Brain pericyte (primary cell): Measurements from ENCODE around the gene TBX5.
"Not testable (repeated sequence)": the region's sequence is repeated elsewhere in the genome, so short reads cannot be mapped to it uniquely, and the experiment has no call there.

Source experiments
- DNase-seq: peaks from one replicate; pipeline ENCODE4 v3.0.0-alpha.2; 2012; ENCODE audit warnings: low read depth, low spot score

The TBX5 gene

GRCh38 chr12:114384739-114385138 lies 21.2 kb downstream of the TBX5 start:
- DNase-seq, result no peak

- DNase-seq, result no peak
These were observed 24.8 kb downstream of the TBX5 start for GRCh38 chr12:114381177-114381576.

GRCh38 chr12:114371733-114372132 lies 34.2 kb downstream of the TBX5 start:
- no peak for DNase-seq

DNA sequence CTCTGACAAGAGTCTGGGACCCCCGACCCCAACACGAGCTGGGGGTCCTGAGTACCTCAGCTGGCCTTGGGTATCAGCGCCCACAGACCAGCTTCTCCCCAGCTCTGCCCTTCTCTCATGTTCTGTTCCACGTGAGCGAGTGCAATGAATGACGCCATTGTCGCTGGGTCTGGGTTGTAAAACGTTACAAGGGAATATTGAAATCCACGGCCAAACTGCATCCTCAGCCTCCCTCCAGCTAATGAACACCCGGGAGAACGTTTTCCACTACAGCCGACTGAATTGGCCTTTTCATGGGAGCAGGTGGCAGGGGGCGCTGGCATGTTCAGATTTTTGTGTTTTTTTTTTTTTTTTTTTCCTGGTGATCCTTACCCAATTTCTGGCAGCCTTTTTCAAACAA lies 34.7 kb downstream of the TBX5 start:
- DNase-seq, result no peak

DNA sequence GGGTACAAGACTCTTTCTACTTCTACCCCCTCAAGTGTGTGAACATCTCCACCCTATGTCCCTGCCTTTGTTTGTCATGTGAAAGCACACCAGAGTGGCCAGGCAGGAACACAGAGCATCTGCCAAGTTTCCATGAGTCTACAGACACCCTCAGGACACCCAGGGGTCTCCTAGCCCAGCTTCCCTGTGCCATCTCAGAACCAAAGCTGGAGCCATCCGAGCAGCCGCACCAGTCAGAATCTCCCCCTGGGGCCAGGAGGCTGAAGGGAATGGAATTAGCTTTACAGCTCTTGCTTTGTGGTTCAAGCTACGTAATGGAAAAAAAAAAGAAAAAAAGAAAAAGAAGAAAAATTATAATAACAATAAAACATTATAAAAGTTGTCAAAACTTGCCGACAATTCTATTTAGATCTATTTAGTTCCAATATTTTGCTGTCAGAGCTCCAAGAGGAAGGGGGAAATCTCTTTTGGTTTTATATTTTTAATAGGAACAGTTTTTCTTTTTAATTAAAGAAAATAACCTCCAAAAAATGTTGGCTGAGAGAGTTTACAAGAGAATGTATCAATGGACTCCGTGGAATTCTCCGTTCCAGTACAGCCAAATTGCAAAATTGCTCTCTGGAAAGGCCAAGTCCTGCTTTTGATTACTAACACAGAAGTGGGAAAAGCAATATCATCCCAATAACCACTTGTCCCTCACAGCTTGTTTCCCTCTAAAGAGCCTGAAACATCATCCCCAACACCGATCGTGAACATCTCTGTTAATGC lies 37.1 kb downstream of the TBX5 start:
- no peak for DNase-seq

GRCh38 chr12:114361992-114362391 lies 44.0 kb downstream of the TBX5 start:
- DNase-seq, result no peak

DNA sequence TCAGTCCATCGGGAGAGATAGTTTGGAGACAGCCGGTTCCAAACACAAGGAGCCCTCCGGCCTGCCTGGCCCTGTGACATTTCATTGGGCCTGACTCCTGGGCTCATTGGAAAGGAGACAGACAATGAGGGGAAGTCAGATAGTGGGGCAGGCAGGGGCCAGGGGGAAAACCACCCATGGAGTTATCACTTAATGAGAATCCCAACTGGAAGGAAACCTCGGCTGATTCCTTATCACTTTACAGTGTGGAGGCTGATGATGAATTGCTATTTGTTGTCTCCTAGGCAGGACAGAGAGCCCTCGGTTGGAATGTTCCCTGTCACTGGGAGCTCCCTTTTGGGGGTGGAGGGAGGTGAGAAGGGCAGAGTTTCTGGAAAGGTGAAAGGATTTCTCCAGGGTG lies 44.4 kb downstream of the TBX5 start:
- DNase-seq, result no peak

GRCh38 chr12:114360485-114360884 lies 45.5 kb downstream of the TBX5 start:
- DNase-seq, result no peak

DNA sequence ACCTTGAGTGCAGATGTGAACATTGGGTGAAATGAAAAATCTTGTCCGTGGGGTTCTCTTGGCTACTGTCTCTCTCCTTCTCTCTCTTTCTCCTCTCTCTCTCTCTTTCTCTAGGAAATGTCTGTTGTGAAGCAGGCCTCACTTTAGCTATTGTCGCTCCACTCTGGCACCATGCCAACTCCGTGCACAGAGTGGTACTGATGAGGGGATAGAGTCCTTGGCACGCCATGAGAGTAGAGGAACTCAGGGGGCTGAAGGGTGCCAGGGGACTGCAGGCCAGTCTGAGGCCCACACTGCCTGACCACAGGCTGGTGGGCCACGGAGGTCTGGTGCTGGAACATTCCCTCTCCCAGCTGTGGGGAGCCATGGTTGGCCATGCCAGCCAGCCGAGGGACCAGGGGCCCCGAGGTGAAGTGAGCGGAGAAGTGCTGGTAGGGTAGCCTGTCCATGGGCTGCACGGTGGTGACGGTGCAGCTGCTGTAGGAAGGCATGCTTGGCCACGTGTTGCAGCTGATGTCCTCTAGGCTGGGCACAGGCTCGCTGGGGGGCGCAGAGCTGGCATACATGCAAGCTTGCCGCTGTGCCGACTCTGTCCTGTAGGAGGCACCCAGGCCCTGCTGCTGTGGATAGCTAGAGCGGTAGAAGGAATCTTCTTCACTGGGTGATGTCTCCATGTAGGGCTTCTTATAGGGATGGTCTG lies 50.4 kb downstream of the TBX5 start:
- no peak for DNase-seq

DNA sequence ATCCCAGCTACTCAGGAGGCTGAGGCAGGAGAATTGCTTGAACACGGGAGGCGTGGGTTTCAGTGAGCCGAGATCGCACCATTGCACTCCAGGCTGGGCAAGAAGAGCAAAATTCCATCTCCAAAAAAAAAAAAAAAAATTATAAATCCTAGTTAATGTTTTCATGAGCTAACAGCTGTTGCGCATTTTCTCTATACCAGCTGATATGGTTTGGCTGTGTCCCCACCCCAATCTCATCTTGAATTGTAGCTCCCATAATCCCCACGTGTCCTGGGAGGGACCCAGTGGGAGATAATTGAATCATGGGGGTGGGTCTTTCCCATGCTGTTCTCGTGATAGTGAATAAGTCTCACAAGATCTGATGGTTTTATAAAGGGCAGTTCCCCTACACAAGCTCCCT lies 56.7 kb downstream of the TBX5 start:
- not testable (repeated sequence) for DNase-seq

GRCh38 chr12:114347861-114348260 lies 58.1 kb downstream of the TBX5 start:
- no peak for DNase-seq

GRCh38 chr12:114344831-114345230 lies 61.1 kb downstream of the TBX5 start:
- no peak for DNase-seq

GRCh38 chr12:114344303-114344663 lies 61.7 kb downstream of the TBX5 start:
- no peak for DNase-seq

DNA sequence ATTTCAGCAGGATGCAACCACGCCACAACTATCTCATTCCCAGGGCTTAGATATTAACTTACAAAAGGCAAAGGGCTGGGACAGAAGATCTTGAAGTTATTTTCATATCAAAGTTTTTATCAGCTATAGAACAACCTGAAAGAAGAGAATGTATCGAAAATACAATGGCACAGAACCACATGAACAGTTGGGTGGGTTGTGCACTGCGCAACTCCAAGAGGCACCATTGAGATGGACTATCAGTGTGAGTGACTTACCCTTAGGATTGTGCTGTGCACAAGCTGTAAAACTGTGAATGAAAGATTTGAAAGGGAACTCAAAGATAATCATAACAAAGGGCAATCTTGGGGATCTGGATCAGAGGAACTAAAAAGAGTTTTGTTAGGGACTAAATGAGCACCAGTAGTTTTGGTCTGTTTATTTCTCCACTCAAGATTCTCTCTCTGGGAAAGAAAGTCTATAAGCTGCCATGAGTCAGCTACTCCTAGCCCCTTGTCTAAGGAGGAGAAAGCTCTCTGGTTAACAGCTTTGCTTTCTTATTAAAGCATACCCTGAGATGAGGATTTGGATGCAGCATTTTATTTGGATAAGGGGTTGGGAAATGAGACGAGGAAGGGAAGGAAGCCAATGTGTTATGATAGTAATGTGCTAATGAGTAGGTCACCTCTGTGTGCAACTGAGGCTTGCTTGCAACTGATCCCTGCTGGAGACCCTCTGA lies 62.2 kb downstream of the TBX5 start:
- no peak for DNase-seq

GRCh38 chr12:114342656-114343055 lies 63.3 kb downstream of the TBX5 start:
- DNase-seq, result no peak

GRCh38 chr12:114341635-114342034 lies 64.3 kb downstream of the TBX5 start:
- DNase-seq, result no peak

- DNase-seq, result no peak
These were observed 65.7 kb downstream of the TBX5 start for GRCh38 chr12:114340231-114340630.

DNA sequence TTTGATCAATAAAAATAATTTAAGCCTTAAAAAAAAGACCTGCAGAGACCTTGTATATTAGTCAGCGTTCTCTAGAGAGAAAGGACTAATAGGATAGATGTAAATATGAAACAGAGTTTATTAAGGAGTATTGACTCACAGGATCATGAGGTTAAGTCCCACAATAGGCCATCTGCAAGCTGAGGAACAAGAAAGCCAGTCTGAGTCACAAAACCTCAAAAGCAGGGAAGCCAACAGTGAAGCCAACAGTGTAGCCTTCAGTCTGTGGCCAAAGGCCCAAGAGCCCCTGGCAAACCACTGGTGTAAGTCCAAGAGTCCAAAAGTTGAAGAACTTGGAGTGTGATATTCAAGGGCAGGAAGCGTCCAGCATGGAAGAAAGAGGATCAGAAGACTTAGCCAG lies 66.3 kb downstream of the TBX5 start:
- no peak for DNase-seq

GRCh38 chr12:114335607-114336006 lies 70.3 kb downstream of the TBX5 start:
- no peak for DNase-seq

- DNase-seq, result no peak
These were observed 71.5 kb downstream of the TBX5 start for GRCh38 chr12:114334395-114334794.

DNA sequence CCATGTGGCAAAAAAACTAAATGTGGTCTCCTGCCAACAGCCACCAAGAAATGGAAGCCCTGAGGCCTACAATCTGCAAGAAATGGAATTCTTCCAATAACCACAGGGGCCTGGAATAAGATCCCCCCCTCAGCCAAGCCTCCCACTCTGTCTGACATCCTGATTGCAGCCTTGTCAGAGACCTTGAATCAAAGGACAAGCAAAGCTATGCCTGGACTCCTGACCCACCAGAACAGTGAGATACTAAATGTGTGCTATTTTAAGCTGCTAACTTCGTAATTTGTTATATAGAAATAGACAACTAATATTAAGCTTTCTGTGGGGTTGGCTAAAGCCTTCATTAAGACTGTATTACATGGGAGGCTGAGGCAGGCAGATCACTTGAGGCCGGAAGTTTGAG lies 77.7 kb downstream of the TBX5 start:
- no peak for DNase-seq

DNA sequence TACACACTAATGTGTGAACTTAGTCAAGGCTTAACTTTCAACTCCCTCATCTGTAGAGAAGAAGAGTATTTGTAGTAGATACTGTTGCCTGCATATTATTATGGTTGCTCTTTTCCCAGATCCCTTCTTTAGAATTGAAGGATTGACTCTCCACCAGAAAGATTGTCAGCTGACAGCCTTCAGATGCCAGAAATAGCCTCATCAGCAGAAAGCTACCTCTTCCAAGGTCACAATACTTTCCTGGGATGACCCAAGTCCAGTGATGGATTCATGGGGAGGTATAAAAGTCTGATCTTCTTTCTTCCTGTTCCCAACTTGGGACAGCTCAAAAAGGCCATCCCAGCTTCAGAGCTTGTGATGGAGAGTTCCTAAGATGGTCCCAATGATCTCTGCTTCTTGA lies 78.2 kb downstream of the TBX5 start:
- DNase-seq, result no peak

GRCh38 chr12:114321524-114321923 lies 84.4 kb downstream of the TBX5 start:
- DNase-seq, result no peak
